A549 (cell line): ENCODE results near the gene MAGI1. TPM values are rescaled to one million over a fixed set of nuclear protein-coding genes. Genes with fewer than 3 reads are reported as not detected.

Experiments
- ATAC-seq, 2 experiments: fragments of 200-7000 bp in 1 of 2; fragments of >200 bp in 1 of 2; cut with Nextera tagmentation in 1 of 2; cut with Tn5 transposase in 1 of 2; 3 replicates each; pipeline versions ENCODE4 v1.8.0 to v1.9.1; 2018 to 2020; ENCODE audit warnings: mild to moderate bottlenecking in 1 of 2, moderate library complexity in 1 of 2
- CTCF ChIA-PET: fragments of 300-600 bp; sonication (Branson Sonifier 250); formaldehyde crosslinking; extraction: SDS; loops from one replicate; lab custom pipeline; 2021; ENCODE audit warnings: antibody characterized with exemption, inconsistent platforms; lab: Yijun Ruan, JAX
- POLR2A ChIA-PET: fragments of 350-600 bp; formaldehyde crosslinking; extraction: SDS; loops from one replicate; lab custom pipeline; 2021; ENCODE audit warnings: antibody characterized with exemption, inconsistent platforms; lab: Yijun Ruan, JAX
- DNase-seq, 2 experiments: peaks; one replicate each; pipeline versions ENCODE4 v3.0.0 to v3.0.0-alpha.2; 2011 to 2016; ENCODE audit warnings: low read depth in 1 of 2, low spot score in 1 of 2
- FAIRE-seq: peaks from 2 replicates; lab custom pipeline; 2011; peaks lifted over from hg19 to GRCh38; lab: Jason Lieb, UNC
- H3K27ac ChIP-seq, 2 experiments: fragments of >200 bp; sonication (Bioruptor Twin); formaldehyde crosslinking; 3 replicates each; pipeline ENCODE4 v1.5.1; 2016 to 2017
- H3K4me1 ChIP-seq: fragments of >200 bp; sonication (Bioruptor Twin); formaldehyde crosslinking; 3 replicates; pipeline ENCODE4 v1.6.1; 2016
- H3K4me2 ChIP-seq: fragments of >200 bp; sonication (Bioruptor Twin); formaldehyde crosslinking; 3 replicates; pipeline ENCODE4 v1.6.1; 2016
- H3K4me3 ChIP-seq: fragments of >200 bp; sonication (Bioruptor Twin); formaldehyde crosslinking; 3 replicates; pipeline ENCODE4 v1.5.1; 2016
- H3K9me3 ChIP-seq: fragments of >200 bp; sonication (Bioruptor Twin); formaldehyde crosslinking; 3 replicates; pipeline ENCODE4 v1.6.1; 2016
- BHLHE40 ChIP-seq: IDR thresholded peaks from 2 replicates; pipeline ENCODE4 v1.6.1; 2012; ENCODE audit warnings: low read depth, low read length, inconsistent platforms
- CEBPB ChIP-seq, 2 experiments: fragments of >200 bp in 1 of 2; sonication (Bioruptor Twin) in 1 of 2; formaldehyde crosslinking in 1 of 2; IDR thresholded peaks; 2 replicates each; pipeline ENCODE4 v1.6.1; 2012 to 2016
- EP300 ChIP-seq, 2 experiments: fragments of >200 bp; sonication (Bioruptor Twin); formaldehyde crosslinking; IDR thresholded peaks; 2 replicates in 1 of 2; 3 replicates in 1 of 2; pipeline ENCODE4 v1.6.1; 2016 to 2017
- GATA3 ChIP-seq: IDR thresholded peaks from 2 replicates; pipeline ENCODE4 v1.6.1; 2012; ENCODE audit warnings: borderline replicate concordance
- HEYL ChIP-seq: fragments of 250-450 bp; sonication (Bioruptor Pico); IDR thresholded peaks from 2 replicates; pipeline ENCODE4 v1.8.0; 2021; ENCODE audit warnings: mild to moderate bottlenecking, moderate library complexity
- HOXA7 ChIP-seq: fragments of 250-450 bp; sonication (Bioruptor Pico); IDR thresholded peaks from 2 replicates; pipeline ENCODE4 v1.5.0; 2020; ENCODE audit warnings: mild to moderate bottlenecking, moderate library complexity
- HOXB13 ChIP-seq: fragments of 250-450 bp; sonication (Bioruptor Pico); IDR thresholded peaks from 2 replicates; pipeline ENCODE4 v1.5.0; 2020; ENCODE audit warnings: low read depth, mild to moderate bottlenecking, moderate library complexity
- HOXB5 ChIP-seq: fragments of 250-450 bp; sonication (Bioruptor Pico); IDR thresholded peaks from 2 replicates; pipeline ENCODE4 v1.5.0; 2020; ENCODE audit warnings: mild to moderate bottlenecking, moderate library complexity
- JUN ChIP-seq, 2 experiments: fragments of >200 bp; sonication (Bioruptor Twin); formaldehyde crosslinking; IDR thresholded peaks; 2 replicates in 1 of 2; 3 replicates in 1 of 2; pipeline ENCODE4 v1.6.1; 2016 to 2017
- JUNB ChIP-seq: fragments of >200 bp; sonication (Bioruptor Twin); formaldehyde crosslinking; IDR thresholded peaks from 2 replicates; pipeline ENCODE4 v1.6.1; 2016
- KDM1A ChIP-seq: fragments of 200-600 bp; sonication (generic); IDR thresholded peaks from 2 replicates; pipeline ENCODE4 v1.6.1; 2016; ENCODE audit warnings: low read depth, mild to moderate bottlenecking
- MAZ ChIP-seq: fragments of 150-350 bp; IDR thresholded peaks from 2 replicates; pipeline ENCODE4 v1.6.1; 2014; ENCODE audit warnings: antibody characterized with exemption, low read depth, low read length, borderline replicate concordance
- NR3C1 ChIP-seq: fragments of >200 bp; sonication (Bioruptor Twin); formaldehyde crosslinking; IDR thresholded peaks from 3 replicates; pipeline ENCODE4 v1.6.1; 2017
- RFX5 ChIP-seq: fragments of 450-650 bp; IDR thresholded peaks from 2 replicates; pipeline ENCODE4 v1.7.1; 2014; ENCODE audit warnings: antibody characterized with exemption, mild to moderate bottlenecking, moderate library complexity
- TFCP2L1 ChIP-seq: fragments of 250-450 bp; sonication (Bioruptor Pico); IDR thresholded peaks from 2 replicates; pipeline ENCODE4 v1.5.0; 2021; ENCODE audit warnings: mild to moderate bottlenecking
- WGBS: methylation state at CpG from one replicate; pipeline ENCODE4 v1.1.6; 2017; ENCODE audit errors: missing lambda C conversion rate; 5-methylcytosine and 5-hydroxymethylcytosine counted together
- polyA plus RNA-seq, 4 experiments: library from polyadenylated mRNA; depleted of rRNA in 3 of 4; stranded (reverse); fragments of >200 nt; fragmentation: RNase III in 1 of 4; extraction: RNeasy Plus Mini Kit Qiagen cat#74134 plus additional on column Dnase treatment in 1 of 4; gene quantifications; 2 replicates in 3 of 4; 3 replicates in 1 of 4; pipeline ENCODE4 v1.2.3, GENCODE V29; 2011 to 2017
- TF ChIP-seq, protein P1 (sequence below): fragments of >200 bp; sonication (Bioruptor Twin); formaldehyde crosslinking; IDR thresholded peaks from 3 replicates; pipeline ENCODE4 v1.6.1; 2016
- TF ChIP-seq, protein P2 (sequence below): fragments of 150-350 bp; IDR thresholded peaks from 2 replicates; pipeline ENCODE4 v1.6.1; 2014; ENCODE audit warnings: low read depth, mild to moderate bottlenecking, low read length
- TF ChIP-seq, protein P3 (sequence below): IDR thresholded peaks from 2 replicates; pipeline ENCODE4 v1.6.1; 2012
- TF ChIP-seq, protein P4 (sequence below): fragments of >200 bp; sonication (Bioruptor Twin); formaldehyde crosslinking; IDR thresholded peaks from 2 replicates; pipeline ENCODE4 v1.6.1; 2016
- TF ChIP-seq, protein P5 (sequence below): fragments of 200-600 bp; sonication (generic); IDR thresholded peaks from 2 replicates; pipeline ENCODE4 v1.6.1; 2016; ENCODE audit warnings: antibody characterized with exemption, mild to moderate bottlenecking, moderate library complexity

The MAGI1 gene
- polyA plus RNA-seq, 2 of the 4 experiments (the other 2 are of a cell fraction) = 4.7 to 6.6 TPM

DNA sequence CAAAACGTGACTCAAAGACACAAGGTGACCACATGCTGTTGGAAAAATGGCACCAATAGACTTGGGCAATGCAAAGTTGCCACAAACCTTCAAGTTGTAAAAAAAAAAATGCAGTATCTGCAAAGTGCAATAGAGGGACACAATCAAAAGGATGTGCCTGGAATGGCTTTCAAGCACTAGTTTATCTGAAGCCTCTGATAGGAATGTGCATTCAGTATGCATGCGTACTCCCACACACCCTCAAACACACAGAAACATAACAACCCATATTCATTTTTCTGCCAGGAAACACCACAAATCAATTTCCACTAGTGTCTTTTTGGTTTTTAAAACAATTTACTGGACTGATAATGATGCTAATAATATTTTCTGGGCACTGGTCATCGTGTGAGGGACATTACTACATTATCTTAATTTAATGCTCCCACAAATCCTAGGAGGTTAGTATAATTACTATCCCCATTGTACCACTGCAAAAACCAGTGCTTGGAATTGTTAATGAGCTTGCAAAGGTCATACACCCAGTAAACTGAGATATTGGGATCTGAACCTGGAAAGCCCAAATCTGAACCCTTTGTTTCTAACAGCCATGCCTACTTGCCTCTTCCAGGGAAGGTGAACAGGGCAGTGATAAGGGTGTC lies 298.7 kb downstream of the MAGI1 start:
- DNase-seq (no peak), ATAC-seq (no peak), FAIRE-seq (no peak)
- POLR2A ChIA-PET = no interaction called here
- no peaks in the 10 kb centered on the region for H3K4me1 ChIP-seq
- CTCF ChIA-PET = interaction anchor here (1.0 kb wide), 1 partner anchor 300 kb away, joined by 5 read pairs; no protein-coding TSS in a partner anchor
- H3K27ac ChIP-seq = no peak overlapping the region
- 45% methylated on average over 3 of the region's 3 CpGs for WGBS
- TF ChIP-seq HOXB5 (CRISPR knock-in tag) = no peak
- TF ChIP-seq HOXA7 (CRISPR knock-in tag) = no peak
- TF ChIP-seq HEYL (CRISPR knock-in tag) = no peak
- TF ChIP-seq CEBPB (IDR thresholded peaks at IDR 0.05) = no peak
- TF ChIP-seq, protein P1, sequence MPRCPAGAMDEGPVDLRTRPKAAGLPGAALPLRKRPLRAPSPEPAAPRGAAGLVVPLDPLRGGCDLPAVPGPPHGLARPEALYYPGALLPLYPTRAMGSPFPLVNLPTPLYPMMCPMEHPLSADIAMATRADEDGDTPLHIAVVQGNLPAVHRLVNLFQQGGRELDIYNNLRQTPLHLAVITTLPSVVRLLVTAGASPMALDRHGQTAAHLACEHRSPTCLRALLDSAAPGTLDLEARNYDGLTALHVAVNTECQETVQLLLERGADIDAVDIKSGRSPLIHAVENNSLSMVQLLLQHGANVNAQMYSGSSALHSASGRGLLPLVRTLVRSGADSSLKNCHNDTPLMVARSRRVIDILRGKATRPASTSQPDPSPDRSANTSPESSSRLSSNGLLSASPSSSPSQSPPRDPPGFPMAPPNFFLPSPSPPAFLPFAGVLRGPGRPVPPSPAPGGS = no peak
- TF ChIP-seq MAZ = no peak
- no peak for TF ChIP-seq KDM1A
- TF ChIP-seq JUN (IDR thresholded peaks at IDR 0.05) = no peak
- no peak for TF ChIP-seq HOXB13 (CRISPR knock-in tag)
- no peak for TF ChIP-seq RFX5
- TF ChIP-seq, protein P2, sequence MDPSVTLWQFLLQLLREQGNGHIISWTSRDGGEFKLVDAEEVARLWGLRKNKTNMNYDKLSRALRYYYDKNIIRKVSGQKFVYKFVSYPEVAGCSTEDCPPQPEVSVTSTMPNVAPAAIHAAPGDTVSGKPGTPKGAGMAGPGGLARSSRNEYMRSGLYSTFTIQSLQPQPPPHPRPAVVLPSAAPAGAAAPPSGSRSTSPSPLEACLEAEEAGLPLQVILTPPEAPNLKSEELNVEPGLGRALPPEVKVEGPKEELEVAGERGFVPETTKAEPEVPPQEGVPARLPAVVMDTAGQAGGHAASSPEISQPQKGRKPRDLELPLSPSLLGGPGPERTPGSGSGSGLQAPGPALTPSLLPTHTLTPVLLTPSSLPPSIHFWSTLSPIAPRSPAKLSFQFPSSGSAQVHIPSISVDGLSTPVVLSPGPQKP = no peak
- TF ChIP-seq, protein P3, sequence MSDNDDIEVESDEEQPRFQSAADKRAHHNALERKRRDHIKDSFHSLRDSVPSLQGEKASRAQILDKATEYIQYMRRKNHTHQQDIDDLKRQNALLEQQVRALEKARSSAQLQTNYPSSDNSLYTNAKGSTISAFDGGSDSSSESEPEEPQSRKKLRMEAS = no peak
- no peak for TF ChIP-seq GATA3
- TF ChIP-seq, protein P4, sequence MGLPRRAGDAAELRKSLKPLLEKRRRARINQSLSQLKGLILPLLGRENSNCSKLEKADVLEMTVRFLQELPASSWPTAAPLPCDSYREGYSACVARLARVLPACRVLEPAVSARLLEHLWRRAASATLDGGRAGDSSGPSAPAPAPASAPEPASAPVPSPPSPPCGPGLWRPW = no peak
- TF ChIP-seq BHLHE40 = no peak
- H3K4me3 ChIP-seq = no peak overlapping the region
- H3K4me2 ChIP-seq = no peak overlapping the region
- H3K9me3 ChIP-seq = no peaks in the 10 kb centered on the region

DNA sequence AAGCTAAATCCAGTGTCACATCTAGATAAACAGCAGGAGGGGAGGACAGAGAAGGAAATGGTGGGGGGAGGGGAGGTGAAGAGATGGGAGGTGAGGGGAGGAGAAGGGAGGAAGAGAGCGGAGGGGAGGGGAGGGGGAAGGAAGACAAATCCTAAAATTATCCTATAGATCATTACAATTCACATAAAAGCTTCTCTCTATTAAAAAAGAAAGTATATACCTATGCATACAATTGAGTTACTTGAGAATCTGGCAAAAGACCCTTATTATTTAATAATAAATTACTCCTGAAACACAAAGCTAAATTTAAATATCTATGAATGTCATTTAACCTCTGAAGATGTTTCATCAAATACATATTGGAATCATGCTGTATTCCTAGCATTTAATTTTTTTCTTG lies 303.9 kb downstream of the MAGI1 start:
- TF ChIP-seq RFX5 (no peak), TFCP2L1 (CRISPR knock-in tag) (no peak), JUNB (no peak), JUN (IDR thresholded peaks at IDR 0.05) (no peak), NR3C1 (no peak), EP300 (IDR thresholded peaks at IDR 0.05) (no peak)
- TF ChIP-seq, protein P5, sequence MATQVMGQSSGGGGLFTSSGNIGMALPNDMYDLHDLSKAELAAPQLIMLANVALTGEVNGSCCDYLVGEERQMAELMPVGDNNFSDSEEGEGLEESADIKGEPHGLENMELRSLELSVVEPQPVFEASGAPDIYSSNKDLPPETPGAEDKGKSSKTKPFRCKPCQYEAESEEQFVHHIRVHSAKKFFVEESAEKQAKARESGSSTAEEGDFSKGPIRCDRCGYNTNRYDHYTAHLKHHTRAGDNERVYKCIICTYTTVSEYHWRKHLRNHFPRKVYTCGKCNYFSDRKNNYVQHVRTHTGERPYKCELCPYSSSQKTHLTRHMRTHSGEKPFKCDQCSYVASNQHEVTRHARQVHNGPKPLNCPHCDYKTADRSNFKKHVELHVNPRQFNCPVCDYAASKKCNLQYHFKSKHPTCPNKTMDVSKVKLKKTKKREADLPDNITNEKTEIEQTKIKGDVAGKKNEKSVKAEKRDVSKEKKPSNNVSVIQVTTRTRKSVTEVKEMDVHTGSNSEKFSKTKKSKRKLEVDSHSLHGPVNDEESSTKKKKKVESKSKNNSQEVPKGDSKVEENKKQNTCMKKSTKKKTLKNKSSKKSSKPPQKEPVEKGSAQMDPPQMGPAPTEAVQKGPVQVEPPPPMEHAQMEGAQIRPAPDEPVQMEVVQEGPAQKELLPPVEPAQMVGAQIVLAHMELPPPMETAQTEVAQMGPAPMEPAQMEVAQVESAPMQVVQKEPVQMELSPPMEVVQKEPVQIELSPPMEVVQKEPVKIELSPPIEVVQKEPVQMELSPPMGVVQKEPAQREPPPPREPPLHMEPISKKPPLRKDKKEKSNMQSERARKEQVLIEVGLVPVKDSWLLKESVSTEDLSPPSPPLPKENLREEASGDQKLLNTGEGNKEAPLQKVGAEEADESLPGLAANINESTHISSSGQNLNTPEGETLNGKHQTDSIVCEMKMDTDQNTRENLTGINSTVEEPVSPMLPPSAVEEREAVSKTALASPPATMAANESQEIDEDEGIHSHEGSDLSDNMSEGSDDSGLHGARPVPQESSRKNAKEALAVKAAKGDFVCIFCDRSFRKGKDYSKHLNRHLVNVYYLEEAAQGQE = no peak
- H3K4me1 ChIP-seq = no peaks in the 10 kb centered on the region
- CTCF ChIA-PET = interaction anchor here (0.6 kb wide), 1 partner anchor 20 kb away, joined by 3 read pairs; no protein-coding TSS in a partner anchor
- no peak overlapping the region for H3K4me2 ChIP-seq
- H3K27ac ChIP-seq = no peak overlapping the region
- WGBS = 75% methylated on average over 1 of the region's 1 CpG
- no peak for FAIRE-seq
- no peak for DNase-seq
- ATAC-seq = no peak
- H3K4me3 ChIP-seq = no peak overlapping the region
- POLR2A ChIA-PET = no interaction called here
- H3K9me3 ChIP-seq = no peaks in the 10 kb centered on the region
